ENCODE measurements around the gene HLCS. TPM values are rescaled to one million over a fixed set of nuclear protein-coding genes. Genes with fewer than 3 reads are reported as not detected.

Gene HLCS
- total RNA-seq, 6 experiments from 2014 or later: 12.6 to 19.1 (median 16.0) TPM

DNA sequence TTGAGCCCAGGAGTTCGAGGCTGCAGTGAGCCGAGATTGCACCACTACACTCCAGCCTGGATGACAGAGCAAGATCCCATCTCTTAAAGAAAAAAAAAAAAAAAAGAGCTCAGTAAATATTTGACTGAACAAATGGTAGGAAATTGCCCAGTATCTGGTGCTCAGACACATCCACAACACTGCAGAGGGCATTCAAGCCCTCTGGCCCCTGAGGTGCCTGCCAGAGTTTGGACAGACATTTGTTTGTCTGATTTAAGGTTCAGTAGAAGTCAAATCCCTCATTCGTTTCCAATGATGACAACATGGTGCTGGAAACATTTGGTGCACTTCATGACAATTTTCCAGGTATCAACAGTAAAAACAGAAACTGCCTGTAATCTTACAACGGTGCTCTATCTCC is 86.6 kb downstream of the HLCS start:
- WGBS (ENCODE audit: insufficient coverage, low coverage, low lambda C conversion rate, missing lambda C conversion rate): 52% methylated on average over 4 of the region's 4 CpGs
- Histone ChIP-seq H3K27me3 (no peaks in the 10 kb centered on the region), H3K9me3 (no peaks in the 10 kb centered on the region), H3K4me3 (no peak overlapping the region), H3K36me3 (no peaks in the 10 kb centered on the region), H3K4me1 (peaks cover 0 to 15% (median 0%) of the 10 kb centered on the region in 4 donors), H3K27ac (peak overlapping the region in 1 of 3 donors; percentile 74)
- TF ChIP-seq, protein P1, sequence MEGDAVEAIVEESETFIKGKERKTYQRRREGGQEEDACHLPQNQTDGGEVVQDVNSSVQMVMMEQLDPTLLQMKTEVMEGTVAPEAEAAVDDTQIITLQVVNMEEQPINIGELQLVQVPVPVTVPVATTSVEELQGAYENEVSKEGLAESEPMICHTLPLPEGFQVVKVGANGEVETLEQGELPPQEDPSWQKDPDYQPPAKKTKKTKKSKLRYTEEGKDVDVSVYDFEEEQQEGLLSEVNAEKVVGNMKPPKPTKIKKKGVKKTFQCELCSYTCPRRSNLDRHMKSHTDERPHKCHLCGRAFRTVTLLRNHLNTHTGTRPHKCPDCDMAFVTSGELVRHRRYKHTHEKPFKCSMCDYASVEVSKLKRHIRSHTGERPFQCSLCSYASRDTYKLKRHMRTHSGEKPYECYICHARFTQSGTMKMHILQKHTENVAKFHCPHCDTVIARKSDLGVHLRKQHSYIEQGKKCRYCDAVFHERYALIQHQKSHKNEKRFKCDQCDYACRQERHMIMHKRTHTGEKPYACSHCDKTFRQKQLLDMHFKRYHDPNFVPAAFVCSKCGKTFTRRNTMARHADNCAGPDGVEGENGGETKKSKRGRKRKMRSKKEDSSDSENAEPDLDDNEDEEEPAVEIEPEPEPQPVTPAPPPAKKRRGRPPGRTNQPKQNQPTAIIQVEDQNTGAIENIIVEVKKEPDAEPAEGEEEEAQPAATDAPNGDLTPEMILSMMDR (IDR thresholded peaks at IDR 0.05): no peak
- TF ChIP-seq POLR2A (IDR thresholded peaks at IDR 0.05): no peak
- intact Hi-C loops (cut with DNase I): no loop called here
- ATAC-seq (peak; percentile 62 to 96 (median 79)), DNase-seq (no peak)

GRCh38 chr21:36877741-36878140 is 88.7 kb downstream of the HLCS start:
- Histone ChIP-seq H3K27ac (no peak overlapping the region), H3K9me3 (no peaks in the 10 kb centered on the region), H3K4me3 (no peak overlapping the region), H3K36me3 (no peaks in the 10 kb centered on the region), H3K27me3 (no peaks in the 10 kb centered on the region), H3K4me1 (peaks cover 0 to 15% (median 0%) of the 10 kb centered on the region in 4 donors)
- no peak for DNase-seq
- intact Hi-C loops (cut with DNase I): no loop called here
- ATAC-seq: no peak
- TF ChIP-seq, protein P1 (IDR thresholded peaks at IDR 0.05): no peak
- TF ChIP-seq POLR2A (IDR thresholded peaks at IDR 0.05): no peak

- TF ChIP-seq POLR2A (IDR thresholded peaks at IDR 0.05): no peak
- TF ChIP-seq, protein P1 (IDR thresholded peaks at IDR 0.05): no peak
- Histone ChIP-seq H3K27me3 (no peaks in the 10 kb centered on the region), H3K36me3 (no peaks in the 10 kb centered on the region), H3K9me3 (no peaks in the 10 kb centered on the region), H3K4me3 (no peak overlapping the region), H3K27ac (no peak overlapping the region), H3K4me1 (peaks cover 0 to 4% (median 0%) of the 10 kb centered on the region in 4 donors)
- WGBS (ENCODE audit: insufficient coverage, low coverage, low lambda C conversion rate, missing lambda C conversion rate): 83% methylated on average over 2 of the region's 12 CpGs
- intact Hi-C loops (cut with DNase I): no loop called here
- ATAC-seq (peak in 1 of 4 donors; percentile 33), DNase-seq (no peak)
Measured at GRCh38 chr21:36874665-36875064, 91.8 kb downstream of the HLCS start.

DNA sequence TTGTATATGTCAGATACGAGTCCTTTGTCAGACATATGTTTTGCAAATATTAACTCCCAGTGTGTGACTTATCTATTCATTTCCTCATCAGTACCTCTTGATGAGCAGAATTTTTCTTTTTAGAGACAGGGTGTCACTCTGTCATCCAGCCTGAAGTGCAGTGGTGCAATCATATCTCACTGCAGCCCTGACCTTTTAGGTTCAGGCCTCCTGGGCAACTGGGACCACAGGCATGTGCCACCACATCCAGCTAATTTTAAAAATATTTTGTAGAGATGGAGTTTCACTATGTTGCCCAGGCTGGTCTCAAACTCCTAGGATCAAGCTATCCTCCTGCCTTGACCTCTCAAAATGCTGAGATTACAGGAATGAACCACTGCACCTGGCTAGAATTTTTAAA is 93.0 kb downstream of the HLCS start:
- no peaks in the 10 kb centered on the region for H3K9me3 ChIP-seq
- no peak overlapping the region for H3K27ac ChIP-seq
- 100% methylated on average over 1 of the region's 1 CpG for WGBS (ENCODE audit: insufficient coverage, low coverage, low lambda C conversion rate, missing lambda C conversion rate)
- no peaks in the 10 kb centered on the region for H3K36me3 ChIP-seq
- H3K4me1 ChIP-seq: no peaks in the 10 kb centered on the region
- no peaks in the 10 kb centered on the region for H3K27me3 ChIP-seq
- intact Hi-C loops (cut with DNase I): no loop called here
- peak in 1 of 4 donors; percentile 28 for ATAC-seq
- no peak overlapping the region for H3K4me3 ChIP-seq
- no peak for DNase-seq
- no peak for TF ChIP-seq POLR2A (IDR thresholded peaks at IDR 0.05)
- TF ChIP-seq, protein P1 (IDR thresholded peaks at IDR 0.05): no peak

Data from right lobe of liver (tissue), 6 donors.